Measurements from ENCODE around the gene CACFD1. TPM values are rescaled to one million over a fixed set of nuclear protein-coding genes. Genes with fewer than 3 reads are reported as not detected.

Gene CACFD1
- total and polyA plus RNA-seq, 2 donors (not counting 3 experiments of a cell fraction or from before 2014, with no cell fraction given), result 9.7 to 11.5 TPM

GRCh38 chr9:133516961-133517350 lies 57.2 kb downstream of the CACFD1 start:
- Histone ChIP-seq H3K27me3 (ENCODE audit: control insufficient read depth in 2 of 2, insufficient read depth in 2 of 2, low read length in 2 of 2) (no peaks in the 10 kb centered on the region), H3K4me3 (replicated peaks in 1 of 3; ENCODE audit: insufficient read depth in 1 of 3, low read depth in 1 of 3, low read length in 3 of 3) (no peak overlapping the region), H3K9me3 (replicated peaks; ENCODE audit: control insufficient read depth, insufficient read depth, low read length) (no peaks in the 10 kb centered on the region), H3K4me2 (ENCODE audit: insufficient read depth, low read length) (no peak overlapping the region), H3K9me1 (replicated peaks; ENCODE audit: control insufficient read depth, extremely low read depth, insufficient read depth, low read length) (no peaks in the 10 kb centered on the region), H3K9ac (replicated peaks; ENCODE audit: extremely low read depth, insufficient read depth, low read length) (no peak overlapping the region), H3K36me3 (ENCODE audit: control insufficient read depth in 2 of 2, extremely low read depth in 1 of 2, insufficient read depth in 2 of 2, low read length in 2 of 2) (no peaks in the 10 kb centered on the region), H4K20me1 (replicated peaks; ENCODE audit: control insufficient read depth, extremely low read depth, insufficient read depth, low read length) (no peaks in the 10 kb centered on the region), H3K4me1 (ENCODE audit: control insufficient read depth, extremely low read depth, insufficient read depth, low read length) (no peaks in the 10 kb centered on the region), H2AFZ (ENCODE audit: low read depth, low read length) (no peak overlapping the region), H3K79me2 (ENCODE audit: control insufficient read depth, insufficient read depth, low read length) (no peaks in the 10 kb centered on the region), H3K27ac (ENCODE audit: insufficient read depth, low read depth, low read length) (no peak overlapping the region)
- no TSS peak for BruUV-seq (replicated peaks)
- no peak for TF ChIP-seq POLR2A (IDR thresholded peaks at IDR 0.05; ENCODE audit: low read depth, low read length)
- ChIA-PET CTCF (no interaction called here), POLR2A (no interaction called here)
- FAIRE-seq, result no peak
- dilution Hi-C loops (cut with MboI; ENCODE audit: extremely low pct_ligation_motif_present, low sequenced_read_pairs), result no loop called here
- intact Hi-C loops (cut with micrococcal nuclease), result no loop called here
- no peak for DNase-seq (ENCODE audit: low read depth, low spot score)

GRCh38 chr9:133517711-133518110 lies 57.9 kb downstream of the CACFD1 start:
- dilution Hi-C loops (cut with MboI; ENCODE audit: extremely low pct_ligation_motif_present, low sequenced_read_pairs) (no loop called here), intact Hi-C loops (cut with micrococcal nuclease) (no loop called here)
- H2AFZ ChIP-seq (ENCODE audit: low read depth, low read length), result no peak overlapping the region
- POLR2A ChIA-PET, result no interaction called here
- no peak for TF ChIP-seq POLR2AphosphoS5 (IDR thresholded peaks at IDR 0.05; ENCODE audit: insufficient read depth, low read depth, low read length)
- TF ChIP-seq CTCF (IDR thresholded peaks at IDR 0.05; ENCODE audit: extremely low read depth in 1 of 2, insufficient read depth in 1 of 2, low read depth in 1 of 2, low read length in 2 of 2), result no peak
- no peak for TF ChIP-seq EZH2 (IDR thresholded peaks at IDR 0.05; ENCODE audit: borderline replicate concordance, low read depth, low read length, severe bottlenecking)
- TF ChIP-seq GATA2 (IDR thresholded peaks at IDR 0.05; ENCODE audit: insufficient read depth, insufficient read length, low read depth, low read length), result no peak
- no peak for TF ChIP-seq POLR2A (IDR thresholded peaks at IDR 0.05; ENCODE audit: low read depth, low read length)
- TF ChIP-seq MYC (IDR thresholded peaks at IDR 0.05; ENCODE audit: low read depth, low read length), result no peak
- TF ChIP-seq JUN (IDR thresholded peaks at IDR 0.05; ENCODE audit: borderline replicate concordance, insufficient read depth, insufficient read length, low read depth), result no peak
- BruUV-seq (replicated peaks), result no TSS peak
- H3K36me3 ChIP-seq (ENCODE audit: control insufficient read depth in 2 of 2, extremely low read depth in 1 of 2, insufficient read depth in 2 of 2, low read length in 2 of 2), result no peaks in the 10 kb centered on the region
- H3K4me1 ChIP-seq (ENCODE audit: control insufficient read depth, extremely low read depth, insufficient read depth, low read length), result no peaks in the 10 kb centered on the region
- no peaks in the 10 kb centered on the region for H3K9me3 ChIP-seq (replicated peaks; ENCODE audit: control insufficient read depth, insufficient read depth, low read length)
- DNase-seq (ENCODE audit: low read depth, low spot score) (no peak), FAIRE-seq (no peak)
- H3K79me2 ChIP-seq (ENCODE audit: control insufficient read depth, insufficient read depth, low read length), result no peaks in the 10 kb centered on the region
- H3K9me1 ChIP-seq (replicated peaks; ENCODE audit: control insufficient read depth, extremely low read depth, insufficient read depth, low read length), result no peaks in the 10 kb centered on the region
- H3K27ac ChIP-seq (ENCODE audit: insufficient read depth, low read depth, low read length), result no peak overlapping the region
- H3K9ac ChIP-seq (replicated peaks; ENCODE audit: extremely low read depth, insufficient read depth, low read length), result no peak overlapping the region
- CTCF ChIA-PET, result no interaction called here
- no peak overlapping the region for H3K4me2 ChIP-seq (ENCODE audit: insufficient read depth, low read length)
- H3K27me3 ChIP-seq (ENCODE audit: control insufficient read depth in 2 of 2, insufficient read depth in 2 of 2, low read length in 2 of 2), result no peaks in the 10 kb centered on the region
- H4K20me1 ChIP-seq (replicated peaks; ENCODE audit: control insufficient read depth, extremely low read depth, insufficient read depth, low read length), result no peaks in the 10 kb centered on the region
- no peak overlapping the region for H3K4me3 ChIP-seq (replicated peaks in 1 of 3; ENCODE audit: insufficient read depth in 1 of 3, low read depth in 1 of 3, low read length in 3 of 3)

Data from endothelial cell of umbilical vein (primary cell).